Testis (tissue), 3 donors: ENCODE measurements around the gene NUBP2. TPM values are rescaled to one million over a fixed set of nuclear protein-coding genes. Genes with fewer than 3 reads are reported as not detected.

ENCODE experiments used
- DNase-seq: peaks from one replicate; pipeline ENCODE4 v3.0.0-alpha.2; 2019
- H3K27ac ChIP-seq, 2 donors: fragments of 200-600 bp; sonication (generic); one replicate each; pipeline ENCODE4 v1.5.1; 2019
- H3K27me3 ChIP-seq: fragments of 200-600 bp; sonication (generic); one replicate; pipeline ENCODE4 v1.5.1; 2019
- H3K36me3 ChIP-seq: fragments of 200-600 bp; sonication (generic); one replicate; pipeline ENCODE4 v1.5.1; 2017; ENCODE audit warnings: low read depth; ENCODE audit errors: missing control alignments
- H3K4me1 ChIP-seq: fragments of 200-600 bp; sonication (generic); one replicate; pipeline ENCODE4 v1.5.1; 2019
- H3K4me3 ChIP-seq, 2 donors: fragments of 200-600 bp; sonication (generic); one replicate each; pipeline ENCODE4 v1.5.1; 2017 to 2019
- H3K9me3 ChIP-seq: fragments of 200-600 bp; sonication (generic); one replicate; pipeline ENCODE4 v1.5.1; 2017
- CTCF ChIP-seq, 3 experiments: fragments of 450-650 bp in 2 of 3; fragments of 200-600 bp in 1 of 3; sonication (generic) in 1 of 3; IDR thresholded peaks; one replicate each; pipeline ENCODE4 v1.5.1; 2016 to 2019; ENCODE audit warnings: antibody characterized with exemption in 3 of 3, mild to moderate bottlenecking in 2 of 3, moderate library complexity in 1 of 3
- POLR2A ChIP-seq: fragments of 450-650 bp; IDR thresholded peaks from one replicate; pipeline ENCODE4 v1.6.1; 2017; ENCODE audit warnings: antibody characterized with exemption, mild to moderate bottlenecking, moderate library complexity
- WGBS, 2 donors: methylation state at CpG; one replicate each; pipeline ENCODE4 v1.1.5; 2018; 5-methylcytosine and 5-hydroxymethylcytosine counted together
- intact Hi-C: fragments of 100-400 bp; cut with DNase I; formaldehyde crosslinking; loops from one replicate; pipeline ENCODE4 v1.15.1; 2023; ENCODE audit warnings: low total_unique reads
- polyA plus RNA-seq: library from polyadenylated mRNA; stranded (reverse); fragments of 350-450 nt; fragmentation: Illumina TruSeq; extraction: RNeasy Lipid Tissue Mini Kit (QIAGEN cat#74804); gene quantifications from one replicate; pipeline ENCODE4 v1.2.3, GENCODE V29; 2014; ENCODE audit warnings: low read depth, low replicate concordance; ENCODE audit not compliant: insufficient read depth
- total RNA-seq, 2 donors: library from RNA; depleted of rRNA; stranded (reverse); fragments of >200 nt; gene quantifications; one replicate each; pipeline ENCODE4 v1.2.3, GENCODE V29; 2016

NUBP2 gene
- total and polyA plus RNA-seq, 3 donors from 2014 or later = 49.8 to 90.8 (median 81.5) TPM

DNA sequence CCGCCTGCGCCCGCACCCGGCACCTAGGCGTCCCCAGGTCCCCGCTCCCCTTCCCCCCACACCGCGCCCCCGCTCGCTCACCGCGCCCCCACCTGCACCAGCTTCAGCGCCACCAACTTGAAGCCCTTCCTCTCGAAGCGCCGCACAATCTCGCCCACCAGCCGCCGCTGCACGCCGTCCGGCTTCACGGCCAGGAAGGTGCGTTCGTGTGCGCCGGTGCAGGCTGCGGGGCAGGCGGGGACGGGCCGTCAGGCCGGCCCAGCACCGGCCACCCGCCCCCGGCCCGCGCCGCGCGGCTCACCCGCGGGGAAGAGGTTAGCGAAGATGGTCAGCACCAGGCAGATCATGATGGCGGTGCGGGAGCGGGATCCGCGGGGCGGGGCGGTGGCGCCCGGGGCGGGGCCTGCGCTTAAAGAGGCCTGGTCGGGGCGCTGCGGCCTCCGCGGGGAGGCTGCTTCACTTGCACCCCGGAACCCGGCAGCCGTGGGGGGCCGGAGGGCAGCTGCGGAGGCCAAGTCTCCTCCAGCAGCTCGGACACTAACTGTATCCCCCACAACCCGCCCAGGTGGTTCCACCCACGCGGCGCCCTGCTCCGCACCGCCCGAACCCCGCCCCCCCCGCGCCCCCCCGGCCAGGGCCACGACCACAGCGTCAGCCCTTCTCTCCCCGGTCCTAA, 11.4 kb upstream of the NUBP2 start, which contains the start of gene NME3:
Gene NME3 (minus strand): TSS at position 356 of the 676 bp plus-strand sequence. CDS start 9 bp downstream, at position 347.
- TF ChIP-seq CTCF (IDR thresholded peaks at IDR 0.05) (no peak), POLR2A (no peak)

DNA sequence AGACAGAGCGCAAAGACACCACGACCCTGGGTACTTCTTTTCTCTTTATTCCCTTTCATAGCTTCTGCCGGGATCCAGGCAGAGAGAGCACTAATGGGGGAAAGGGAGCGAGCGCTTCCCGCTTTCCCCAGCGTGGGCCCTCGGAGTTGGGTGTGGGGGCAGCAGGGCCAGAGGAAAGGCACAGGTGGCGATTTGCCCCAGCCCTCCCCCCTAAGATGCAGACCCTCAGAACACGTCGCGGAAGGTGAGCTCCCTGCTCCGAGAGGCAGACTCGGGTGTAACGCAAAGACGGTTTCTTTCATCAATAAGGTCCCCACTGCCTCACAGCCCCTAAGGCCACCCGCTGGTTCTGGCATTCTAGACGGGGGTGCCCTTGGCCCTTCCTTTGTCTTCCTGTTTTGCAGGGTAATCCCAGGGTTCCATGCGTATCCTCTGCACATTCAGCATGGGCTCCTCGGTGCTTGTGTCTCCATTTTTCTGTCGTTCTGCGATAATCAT, 10.8 kb upstream of the NUBP2 start:
- Histone ChIP-seq H3K9me3 (no peaks in the 10 kb centered on the region), H3K27ac (peak overlapping the region; percentile 73 to 87), H3K4me3 (peak overlapping the region; percentile 86), H3K36me3 (no peaks in the 10 kb centered on the region), H3K27me3 (no peaks in the 10 kb centered on the region), H3K4me1 (peaks cover 27% of the 10 kb centered on the region)
- no peak for TF ChIP-seq POLR2A
- no peak for TF ChIP-seq CTCF (IDR thresholded peaks at IDR 0.05)
- intact Hi-C loops = no loop called here
- DNase-seq = no peak
- WGBS, 2 donors = 6 to 7% methylated on average over 17 to 22 of the region's 22 CpGs

More for the DNA sequence above, 11.4 kb upstream of the NUBP2 start, which contains the start of gene NME3:
- H3K27ac ChIP-seq = peak within 1 kb of the TSS; percentile 73 to 87
- intact Hi-C loops = no loop called here
- no peaks in the 10 kb centered on the region for H3K27me3 ChIP-seq
- 0 to 1% methylated on average over 11 to 67 of the region's 79 CpGs for WGBS, 2 donors
- H3K4me1 ChIP-seq = peaks cover 27% of the 10 kb centered on the region
- H3K4me3 ChIP-seq = peak within 1 kb of the TSS; percentile 86
- H3K36me3 ChIP-seq = no peaks in the 10 kb centered on the region
- H3K9me3 ChIP-seq = no peaks in the 10 kb centered on the region
- peak; percentile 88 for DNase-seq

DNA sequence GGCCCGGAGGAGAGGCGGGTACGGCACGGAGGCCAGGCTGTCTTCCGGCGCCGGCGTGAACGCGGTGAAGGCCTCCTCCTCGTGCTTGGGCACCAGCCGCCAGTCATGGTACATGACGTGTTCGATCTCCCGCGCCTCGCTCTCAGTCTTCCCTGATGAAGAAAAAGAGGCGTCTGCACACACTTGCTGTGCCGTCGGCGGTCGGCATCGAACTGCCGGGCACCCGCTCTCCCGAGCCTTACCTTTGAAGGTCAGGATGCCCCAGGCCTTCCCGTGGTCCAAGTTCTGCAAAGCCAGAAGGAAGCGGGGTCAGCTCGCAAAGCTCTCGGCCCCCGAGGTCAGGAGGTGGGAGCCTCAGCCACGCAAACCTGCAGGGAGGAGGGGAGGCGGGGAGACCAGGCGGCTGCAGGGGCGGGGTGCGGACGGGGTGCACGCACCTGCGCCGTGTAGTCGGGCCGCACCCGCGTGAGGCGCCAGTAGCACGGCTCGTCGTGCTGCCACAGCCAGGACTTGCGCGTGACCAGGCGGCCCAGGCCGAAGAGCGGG, 10.3 kb upstream of the NUBP2 start, which contains the start of gene EME2:
Gene EME2 (plus strand): TSS at position 449 of the 546 bp plus-strand sequence. CDS start 418 bp downstream, outside the sequence.
- DNase-seq = no peak
- no peaks in the 10 kb centered on the region for H3K36me3 ChIP-seq
- 0% methylated on average over 12 to 53 of the region's 53 CpGs for WGBS, 2 donors
- no peaks in the 10 kb centered on the region for H3K27me3 ChIP-seq
- TF ChIP-seq POLR2A = no peak
- H3K9me3 ChIP-seq = no peaks in the 10 kb centered on the region
- H3K27ac ChIP-seq = peak within 1 kb of the TSS; percentile 73 to 87
- H3K4me1 ChIP-seq = peaks cover 27% of the 10 kb centered on the region
- H3K4me3 ChIP-seq = peak within 1 kb of the TSS; percentile 86
- intact Hi-C loops = no loop called here

DNA sequence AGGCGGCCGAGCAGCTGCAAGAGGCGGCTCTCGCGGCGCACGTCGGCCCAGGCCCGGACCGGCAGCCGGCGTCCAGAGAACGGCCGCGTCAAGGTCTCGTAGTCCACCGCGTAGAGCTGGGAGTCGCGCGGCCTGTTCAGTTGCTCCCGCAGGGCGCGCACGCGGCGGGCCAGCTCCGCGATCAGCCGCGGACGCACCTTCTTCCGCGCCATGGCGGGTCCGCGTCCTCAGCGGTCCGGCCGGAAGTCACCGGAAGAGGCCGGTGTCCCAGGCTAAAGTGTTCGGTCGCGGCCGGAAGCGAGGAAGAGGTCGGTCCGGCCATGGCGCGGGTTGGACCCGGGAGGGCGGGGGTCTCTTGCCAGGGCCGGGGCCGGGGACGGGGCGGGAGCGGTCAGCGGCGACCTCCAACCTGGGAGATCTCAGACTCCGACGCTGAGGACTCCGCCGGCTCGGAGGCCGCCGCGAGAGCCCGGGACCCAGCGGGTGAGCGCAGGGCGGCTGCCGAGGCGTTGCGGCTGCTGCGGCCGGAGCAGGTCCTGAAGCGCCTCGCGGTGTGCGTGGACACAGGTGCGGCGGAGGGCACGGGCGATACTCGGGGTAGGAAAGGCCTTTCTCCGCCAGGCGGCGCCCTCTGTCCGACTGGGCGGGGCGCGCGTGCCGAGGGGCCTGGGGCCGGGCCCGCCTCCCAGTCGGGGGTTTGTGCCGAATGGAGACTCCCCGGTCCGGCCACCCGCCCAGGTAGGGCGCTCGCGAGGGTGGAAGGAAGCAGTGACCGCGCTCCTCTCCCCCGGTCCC, 9.7 kb upstream of the NUBP2 start, which contains the start of gene MRPS34:
Gene MRPS34 (minus strand): TSS at position 227 of the 795 bp plus-strand sequence. CDS start 15 bp downstream, at position 212.
- no peaks in the 10 kb centered on the region for H3K36me3 ChIP-seq
- intact Hi-C loops = no loop called here
- peak within 1 kb of the TSS; percentile 86 for H3K4me3 ChIP-seq
- H3K27me3 ChIP-seq = no peaks in the 10 kb centered on the region
- WGBS, 2 donors = 0% methylated on average over 56 of the region's 108 CpGs; no CpG with 5 or more reads in 1 of the 2 donors
- peak within 1 kb of the TSS; percentile 73 to 87 for H3K27ac ChIP-seq
- DNase-seq = peak; percentile 85
- H3K9me3 ChIP-seq = no peaks in the 10 kb centered on the region
- H3K4me1 ChIP-seq = peaks cover 27% of the 10 kb centered on the region
- TF ChIP-seq CTCF (IDR thresholded peaks at IDR 0.05) = peak; percentile 54 to 76 (median 74)
- TF ChIP-seq POLR2A = no peak
